Glutamatergic neuron (in vitro differentiated cells): ENCODE results near the gene TGFBR3. TPM values are rescaled to one million over a fixed set of nuclear protein-coding genes. Genes with fewer than 3 reads are reported as not detected.

Source experiments
- DNase-seq: peaks from one replicate; pipeline ENCODE4 v3.0.0; 2022
- H3K27ac Mint-ChIP-seq: one replicate; pipeline ENCODE4 v1.8.0; 2020; ENCODE audit warnings: mild to moderate bottlenecking, mixed read lengths, inconsistent platforms; ENCODE audit not compliant: unreplicated experiment
- H3K27me3 Mint-ChIP-seq: one replicate; pipeline ENCODE4 v1.8.0; 2020; ENCODE audit warnings: mild to moderate bottlenecking, moderate library complexity, mixed read lengths, inconsistent platforms; ENCODE audit not compliant: unreplicated experiment
- H3K36me3 Mint-ChIP-seq: one replicate; pipeline ENCODE4 v1.8.0; 2020; ENCODE audit warnings: mild to moderate bottlenecking, mixed read lengths, inconsistent platforms; ENCODE audit not compliant: unreplicated experiment
- H3K4me1 Mint-ChIP-seq: one replicate; pipeline ENCODE4 v1.8.0; 2020; ENCODE audit warnings: mild to moderate bottlenecking, low read depth, mixed read lengths, inconsistent platforms; ENCODE audit not compliant: unreplicated experiment
- H3K4me3 Mint-ChIP-seq: one replicate; pipeline ENCODE4 v1.8.0; 2020; ENCODE audit warnings: mild to moderate bottlenecking, mixed read lengths, inconsistent platforms; ENCODE audit not compliant: unreplicated experiment
- H3K9me3 Mint-ChIP-seq: one replicate; pipeline ENCODE4 v1.8.0; 2020; ENCODE audit warnings: mild to moderate bottlenecking, moderate library complexity, mixed read lengths, inconsistent platforms; ENCODE audit not compliant: unreplicated experiment
- CTCF ChIP-seq: fragments of 200-600 bp; sonication (generic); IDR thresholded peaks from one replicate; pipeline ENCODE4 v1.5.0; 2021; ENCODE audit not compliant: partially characterized antibody, unreplicated experiment
- long read RNA-seq: library from polyadenylated mRNA; unstranded; transcript quantifications from one replicate; pipeline ENCODE4 v2.0.0, GENCODE V29; 2020; ENCODE audit not compliant: unreplicated experiment
- total RNA-seq: library from RNA; stranded (reverse); fragmentation: NEBNext Ultra II Directional; extraction: Animal tissue kit (Norgen Biotek cat#: 25700); gene quantifications from one replicate; pipeline ENCODE4 v1.2.1, GENCODE V29; 2021; ENCODE audit not compliant: unreplicated experiment

TGFBR3 gene
- 0.98 TPM for total RNA-seq
- long read RNA-seq = 0 reads

- Mint-ChIP-seq H3K27ac (peak within 1 kb of the TSS; percentile 9), H3K4me1 (peaks cover 3% of the 10 kb centered on the region), H3K27me3 (peaks cover 11% of the 10 kb centered on the region), H3K4me3 (peak within 1 kb of the TSS; percentile 93), H3K36me3 (no peaks in the 10 kb centered on the region), H3K9me3 (peaks cover 4% of the 10 kb centered on the region)
- peak; percentile 80 for DNase-seq
- peak; percentile 46 for TF ChIP-seq CTCF
Observed at GRCh38 chr1:91885716-91886506, at the start of gene TGFBR3. TSS of gene TGFBR3 (minus strand) at chr1:91886151. CDS start at chr1:91861531, 24,620 bp downstream.

- TF ChIP-seq CTCF = no peak
- H3K27me3 Mint-ChIP-seq = no peaks in the 10 kb centered on the region
- peaks cover 1% of the 10 kb centered on the region for H3K9me3 Mint-ChIP-seq
- no peaks in the 10 kb centered on the region for H3K4me1 Mint-ChIP-seq
- no peak overlapping the region for H3K27ac Mint-ChIP-seq
- no peak overlapping the region for H3K4me3 Mint-ChIP-seq
- no peak for DNase-seq
- no peaks in the 10 kb centered on the region for H3K36me3 Mint-ChIP-seq
Observed at GRCh38 chr1:91929250-91929649, 43.3 kb upstream of the TGFBR3 start.

- Mint-ChIP-seq H3K9me3 (peaks cover 1% of the 10 kb centered on the region), H3K36me3 (peaks cover 5% of the 10 kb centered on the region), H3K27ac (no peak overlapping the region), H3K4me3 (no peak overlapping the region), H3K4me1 (no peaks in the 10 kb centered on the region), H3K27me3 (peaks cover 2% of the 10 kb centered on the region)
- DNase-seq = no peak
- no peak for TF ChIP-seq CTCF
Observed at GRCh38 chr1:91928026-91928425, 42.1 kb upstream of the TGFBR3 start.

GRCh38 chr1:91925644-91926435, 39.9 kb upstream of the TGFBR3 start:
- Mint-ChIP-seq H3K4me1 (no peaks in the 10 kb centered on the region), H3K9me3 (peaks cover 1% of the 10 kb centered on the region), H3K27ac (no peak overlapping the region), H3K4me3 (no peak overlapping the region), H3K36me3 (peaks cover 5% of the 10 kb centered on the region), H3K27me3 (peaks cover 2% of the 10 kb centered on the region)
- DNase-seq = no peak
- TF ChIP-seq CTCF = no peak
